Dendritic cell treated with granulocyte-macrophage colony-stimulating factor and Interleukin-4, amounts not matched to agents 40 ng/mL and 50 ng/mL, for 4 days (primary cell): ENCODE data around the gene NDUFB1.
A peak's percentile ranks its signal among the peaks of the same experiment; 100 is the strongest.

Source experiments
- H3K27ac Mint-ChIP-seq: one replicate; pipeline ENCODE4 v1.8.0; 2022; ENCODE audit warnings: mild to moderate bottlenecking, mixed read lengths
- H3K27me3 Mint-ChIP-seq: one replicate; pipeline ENCODE4 v1.8.0; 2022; ENCODE audit warnings: mild to moderate bottlenecking, mixed read lengths
- H3K36me3 Mint-ChIP-seq: one replicate; pipeline ENCODE4 v1.8.0; 2022; ENCODE audit warnings: low read depth, mixed read lengths
- H3K4me1 Mint-ChIP-seq: one replicate; pipeline ENCODE4 v1.8.0; 2022; ENCODE audit warnings: low read depth, mixed read lengths
- H3K4me3 Mint-ChIP-seq: one replicate; pipeline ENCODE4 v1.8.0; 2022; ENCODE audit warnings: mild to moderate bottlenecking, moderate library complexity, mixed read lengths
- H3K9me3 Mint-ChIP-seq: one replicate; pipeline ENCODE4 v1.8.0; 2022; ENCODE audit warnings: mixed read lengths
- intact Hi-C: fragments of 100-400 bp; cut with micrococcal nuclease; formaldehyde crosslinking; loops from one replicate; pipeline ENCODE4 v1.15.0; 2022

Gene NDUFB1

DNA sequence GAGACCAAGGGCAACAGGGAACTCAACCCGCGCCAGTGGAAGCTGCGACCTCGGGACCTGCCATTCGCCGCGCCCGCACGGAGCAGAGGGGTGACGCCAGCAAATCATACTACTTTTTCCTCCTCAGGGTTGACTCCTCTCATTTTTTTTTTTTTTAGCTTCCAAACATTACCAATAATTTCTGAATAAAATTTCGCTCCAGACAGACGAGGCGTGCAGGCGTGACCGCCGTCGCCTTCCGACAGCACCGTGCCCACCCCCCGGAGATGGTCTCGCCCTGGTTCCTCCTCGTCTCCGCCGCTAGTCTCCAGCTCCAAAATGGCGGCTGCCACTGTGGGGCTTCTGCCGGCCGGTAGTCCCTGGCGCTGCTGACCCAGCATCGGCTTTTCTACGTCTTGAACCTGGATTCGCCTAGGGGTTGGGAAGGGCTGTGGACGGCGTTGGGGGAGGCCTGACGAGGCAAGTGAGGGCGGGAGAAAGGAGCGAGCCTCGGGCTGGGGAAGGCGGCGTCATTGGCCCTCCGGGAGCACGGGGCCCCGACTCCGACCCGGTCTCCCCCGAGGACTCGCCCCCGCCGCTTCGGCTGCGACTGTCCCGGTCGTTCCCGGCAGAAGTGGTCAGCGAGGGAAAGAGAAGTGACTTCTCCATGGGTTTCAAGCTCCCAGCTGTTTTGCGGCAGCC, at the start of gene NDUFB1, which contains the start of gene CPSF2:
Gene NDUFB1 (minus strand): TSS at position 37 of the 681 bp plus-strand sequence. CDS start 4,069 bp downstream, outside the sequence.
Gene CPSF2 (plus strand): TSS at position 300 of the 681 bp plus-strand sequence. CDS start 9,016 bp downstream, outside the sequence.
- Mint-ChIP-seq H3K4me3 (peak within 1 kb of the TSS; percentile 97), H3K36me3 (peaks cover 76% of the 10 kb centered on the region), H3K4me1 (peaks cover 38% of the 10 kb centered on the region), H3K27me3 (no peaks in the 10 kb centered on the region), H3K9me3 (no peaks in the 10 kb centered on the region), H3K27ac (peak within 1 kb of the TSS; percentile 98)
- intact Hi-C loops = loop anchor here (1.0 kb wide), 1 partner anchor 16 kb away; the partner anchor contains the start of gene ATXN3

DNA sequence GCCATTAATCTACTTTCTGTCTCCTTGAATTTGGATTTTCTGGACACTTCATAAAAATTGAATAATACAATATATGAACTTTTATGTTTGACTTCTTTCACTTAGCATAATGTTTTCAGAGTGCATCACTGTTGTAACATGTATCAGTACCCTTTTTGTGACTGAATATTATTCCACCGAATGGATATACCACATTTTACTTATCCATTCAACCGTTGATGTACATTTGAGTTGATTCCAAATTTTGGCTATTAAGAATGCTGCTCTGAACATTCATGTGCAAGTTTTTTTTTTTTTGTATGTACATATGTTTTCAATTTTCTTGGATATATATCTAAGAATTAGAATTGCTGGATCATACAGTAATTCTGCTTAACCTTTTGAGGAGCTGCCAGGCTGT, 43.5 kb upstream of the NDUFB1 start:
- no peak overlapping the region for H3K27ac Mint-ChIP-seq
- H3K4me1 Mint-ChIP-seq = peaks cover 4% of the 10 kb centered on the region
- H3K9me3 Mint-ChIP-seq = peaks cover 10% of the 10 kb centered on the region
- H3K36me3 Mint-ChIP-seq = peaks cover 66% of the 10 kb centered on the region
- intact Hi-C loops = loop anchor here (10.0 kb wide), 1 partner anchor 290 kb away; no protein-coding TSS in a partner anchor
- H3K27me3 Mint-ChIP-seq = no peaks in the 10 kb centered on the region
- H3K4me3 Mint-ChIP-seq = no peak overlapping the region

- Mint-ChIP-seq H3K27ac (no peak overlapping the region), H3K4me3 (no peak overlapping the region), H3K36me3 (peaks cover 83% of the 10 kb centered on the region), H3K27me3 (no peaks in the 10 kb centered on the region), H3K4me1 (peaks cover 4% of the 10 kb centered on the region), H3K9me3 (peaks cover 10% of the 10 kb centered on the region)
- intact Hi-C loops = loop anchor here (10.0 kb wide), 1 partner anchor 293 kb away; no protein-coding TSS in a partner anchor
These were observed 40.0 kb upstream of the NDUFB1 start for GRCh38 chr14:92161521-92161920.

DNA sequence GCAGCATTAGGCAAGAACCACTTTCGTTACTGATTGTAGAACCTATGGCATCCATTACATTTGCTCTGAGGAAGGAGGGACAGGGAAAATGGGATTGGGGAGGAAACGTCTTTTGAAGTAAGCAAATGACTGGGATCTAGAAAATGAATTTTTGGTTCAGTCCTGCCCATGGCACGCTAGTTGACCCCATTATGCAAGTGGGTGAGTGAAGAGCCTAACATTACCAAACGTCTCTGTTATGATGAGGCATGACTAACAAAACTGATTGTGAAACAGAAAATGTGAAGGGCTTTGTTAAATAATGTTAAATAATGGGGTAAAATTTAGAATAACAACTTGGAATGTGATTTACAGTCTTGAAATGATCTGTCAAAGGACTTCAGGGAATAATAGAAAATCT, 39.1 kb upstream of the NDUFB1 start:
- intact Hi-C loops = loop anchor here (10.0 kb wide), 1 partner anchor 294 kb away; no protein-coding TSS in a partner anchor
- peaks cover 4% of the 10 kb centered on the region for H3K4me1 Mint-ChIP-seq
- H3K27ac Mint-ChIP-seq = no peak overlapping the region
- H3K36me3 Mint-ChIP-seq = peaks cover 91% of the 10 kb centered on the region
- no peak overlapping the region for H3K4me3 Mint-ChIP-seq
- H3K9me3 Mint-ChIP-seq = peaks cover 10% of the 10 kb centered on the region
- H3K27me3 Mint-ChIP-seq = no peaks in the 10 kb centered on the region

- no peaks in the 10 kb centered on the region for H3K27me3 Mint-ChIP-seq
- H3K36me3 Mint-ChIP-seq = peaks cover 89% of the 10 kb centered on the region
- no peaks in the 10 kb centered on the region for H3K4me1 Mint-ChIP-seq
- no peaks in the 10 kb centered on the region for H3K9me3 Mint-ChIP-seq
- no peak overlapping the region for H3K4me3 Mint-ChIP-seq
- no peak overlapping the region for H3K27ac Mint-ChIP-seq
- intact Hi-C loops = no loop called here
These were observed 32.9 kb upstream of the NDUFB1 start for GRCh38 chr14:92154283-92154942.

DNA sequence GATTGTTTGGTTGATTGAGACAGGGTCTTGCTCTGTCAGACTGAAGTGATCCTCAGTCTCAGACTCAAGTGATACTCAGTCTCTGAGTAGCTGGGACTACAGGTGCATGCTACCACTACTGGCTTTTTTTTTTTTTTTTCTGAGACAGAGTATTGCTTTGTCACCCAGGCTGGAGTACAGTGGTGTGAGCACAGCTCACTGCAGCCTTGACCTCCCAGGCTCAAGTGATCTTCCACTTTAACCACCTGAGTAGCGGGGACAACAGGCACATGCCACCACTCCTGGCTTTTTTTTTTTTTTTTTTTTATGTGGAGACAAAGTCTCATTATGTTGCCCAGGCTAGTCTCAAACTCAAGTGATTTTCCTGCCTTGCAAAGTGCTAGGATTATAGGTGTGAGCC, 32.1 kb upstream of the NDUFB1 start:
- no peak overlapping the region for H3K27ac Mint-ChIP-seq
- no peaks in the 10 kb centered on the region for H3K9me3 Mint-ChIP-seq
- no peaks in the 10 kb centered on the region for H3K4me1 Mint-ChIP-seq
- H3K36me3 Mint-ChIP-seq = peaks cover 88% of the 10 kb centered on the region
- no peaks in the 10 kb centered on the region for H3K27me3 Mint-ChIP-seq
- H3K4me3 Mint-ChIP-seq = no peak overlapping the region
- intact Hi-C loops = no loop called here

DNA sequence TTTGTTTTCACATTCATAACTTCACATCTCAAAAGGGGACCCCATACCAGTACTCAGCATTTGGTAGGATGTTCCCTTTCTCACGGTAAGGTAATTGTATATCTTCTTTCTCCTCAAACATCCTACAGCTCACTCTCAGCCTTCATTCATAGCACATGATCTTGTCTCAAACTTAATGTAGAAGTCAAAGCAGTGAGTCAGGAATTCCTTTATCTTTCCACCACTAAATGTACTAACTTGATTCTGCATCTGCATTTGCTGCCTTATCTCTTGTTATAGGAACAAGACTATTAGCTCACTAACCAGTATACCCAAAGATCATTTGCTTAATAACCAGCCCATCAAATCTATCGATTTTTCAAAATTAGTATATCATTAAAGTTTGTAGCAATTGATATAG, 23.2 kb upstream of the NDUFB1 start:
- Mint-ChIP-seq H3K27ac (no peak overlapping the region), H3K4me3 (no peak overlapping the region), H3K36me3 (peaks cover 93% of the 10 kb centered on the region), H3K27me3 (no peaks in the 10 kb centered on the region), H3K9me3 (no peaks in the 10 kb centered on the region), H3K4me1 (no peaks in the 10 kb centered on the region)
- intact Hi-C loops = no loop called here

DNA sequence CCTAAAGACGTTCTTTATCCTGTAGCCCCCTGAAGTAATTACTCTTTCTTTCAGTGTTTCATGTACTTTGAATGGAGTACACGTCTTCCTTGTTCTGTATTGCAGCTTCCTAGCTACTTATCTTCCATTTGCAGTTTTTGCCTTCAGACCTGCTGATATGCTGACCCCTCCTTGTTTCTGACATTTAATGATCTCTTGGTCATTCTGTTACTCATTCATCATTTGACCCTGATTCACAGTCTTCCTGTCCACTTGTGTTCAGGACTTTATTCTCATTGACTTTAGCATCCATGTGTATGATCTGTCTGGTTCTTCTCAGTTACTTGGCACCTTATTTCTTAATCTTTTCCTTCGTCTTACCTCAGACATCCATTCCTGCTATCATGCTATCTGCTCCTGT, 22.5 kb upstream of the NDUFB1 start:
- Mint-ChIP-seq H3K4me3 (no peak overlapping the region), H3K4me1 (no peaks in the 10 kb centered on the region), H3K27ac (no peak overlapping the region), H3K27me3 (no peaks in the 10 kb centered on the region), H3K36me3 (peaks cover 93% of the 10 kb centered on the region), H3K9me3 (no peaks in the 10 kb centered on the region)
- intact Hi-C loops = no loop called here

DNA sequence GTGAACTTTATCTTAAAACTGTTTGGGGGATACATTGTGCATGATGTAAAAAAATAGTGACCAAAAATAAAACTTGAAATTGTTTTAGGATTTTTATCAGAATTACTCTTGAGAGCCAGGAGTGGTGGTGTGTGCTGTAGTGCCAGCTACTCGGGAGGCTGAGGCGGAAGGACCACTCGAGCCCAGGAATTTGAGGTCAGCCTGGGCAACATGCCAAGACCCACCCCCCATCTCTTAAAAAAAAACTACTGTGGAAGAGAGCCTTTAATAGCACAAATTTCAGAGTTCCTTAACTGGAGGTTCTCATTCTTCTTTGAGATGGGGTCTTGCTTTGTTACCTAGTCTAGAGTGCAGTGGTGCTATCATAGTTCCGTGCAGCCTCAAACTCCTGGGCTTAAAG, 21.8 kb upstream of the NDUFB1 start:
- Mint-ChIP-seq H3K9me3 (no peaks in the 10 kb centered on the region), H3K4me3 (no peak overlapping the region), H3K36me3 (peaks cover 95% of the 10 kb centered on the region), H3K4me1 (no peaks in the 10 kb centered on the region), H3K27me3 (no peaks in the 10 kb centered on the region), H3K27ac (no peak overlapping the region)
- intact Hi-C loops = no loop called here

DNA sequence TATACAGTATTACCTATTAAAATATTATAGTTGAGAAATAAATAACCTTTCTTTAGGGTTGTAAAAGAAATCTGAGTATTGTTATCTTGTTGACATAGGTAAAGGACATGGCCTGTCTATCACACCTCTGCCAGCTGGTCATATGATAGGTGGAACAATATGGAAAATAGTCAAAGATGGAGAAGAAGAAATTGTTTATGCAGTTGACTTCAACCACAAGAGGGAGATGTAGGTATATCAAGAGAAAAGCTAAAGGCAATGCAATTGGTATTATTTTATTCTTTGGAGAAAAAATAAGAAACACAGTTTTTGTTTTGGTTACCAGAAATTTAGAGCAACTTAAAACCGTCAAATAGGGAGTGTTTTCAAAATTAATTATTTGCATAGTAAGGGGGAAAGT, 13.8 kb upstream of the NDUFB1 start:
- H3K4me1 Mint-ChIP-seq = peaks cover under 1% of the 10 kb centered on the region
- H3K27me3 Mint-ChIP-seq = no peaks in the 10 kb centered on the region
- peaks cover 84% of the 10 kb centered on the region for H3K36me3 Mint-ChIP-seq
- H3K9me3 Mint-ChIP-seq = no peaks in the 10 kb centered on the region
- intact Hi-C loops = loop anchor here (2.0 to 10.0 kb wide), 2 partner anchors 220 to 322 kb away; no protein-coding TSS in a partner anchor
- no peak overlapping the region for H3K4me3 Mint-ChIP-seq
- H3K27ac Mint-ChIP-seq = no peak overlapping the region

GRCh38 chr14:92134456-92134855, 12.9 kb upstream of the NDUFB1 start:
- Mint-ChIP-seq H3K27me3 (no peaks in the 10 kb centered on the region), H3K9me3 (no peaks in the 10 kb centered on the region), H3K4me3 (no peak overlapping the region), H3K36me3 (peaks cover 83% of the 10 kb centered on the region), H3K27ac (no peak overlapping the region), H3K4me1 (peaks cover 5% of the 10 kb centered on the region)
- intact Hi-C loops = loop anchor here (2.0 to 10.0 kb wide), 2 partner anchors 220 to 322 kb away; no protein-coding TSS in a partner anchor

- peaks cover 77% of the 10 kb centered on the region for H3K36me3 Mint-ChIP-seq
- peak overlapping the region; percentile 97 for H3K4me3 Mint-ChIP-seq
- peak overlapping the region; percentile 98 for H3K27ac Mint-ChIP-seq
- intact Hi-C loops = no loop called here
- H3K4me1 Mint-ChIP-seq = peaks cover 40% of the 10 kb centered on the region
- no peaks in the 10 kb centered on the region for H3K27me3 Mint-ChIP-seq
- no peaks in the 10 kb centered on the region for H3K9me3 Mint-ChIP-seq
These were observed 1.3 kb upstream of the NDUFB1 start for GRCh38 chr14:92122761-92123160.

DNA sequence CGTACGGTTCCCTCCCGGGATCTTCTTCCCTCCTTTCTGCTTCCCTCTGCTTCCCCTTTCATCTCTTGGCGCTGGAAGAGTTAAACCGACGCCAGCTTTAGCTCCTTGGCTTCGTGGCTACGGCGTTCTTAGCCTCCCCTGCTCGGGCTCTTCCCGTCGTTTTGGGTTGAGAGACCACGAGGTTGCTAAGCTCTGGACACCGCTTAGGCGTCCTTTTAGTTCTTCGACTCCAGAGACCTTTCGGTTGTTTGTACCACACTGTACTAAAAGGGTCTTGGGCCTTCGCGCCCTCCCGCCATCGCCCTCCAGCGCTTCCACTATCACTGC, 808 bp upstream of the NDUFB1 start:
- Mint-ChIP-seq H3K36me3 (peaks cover 77% of the 10 kb centered on the region), H3K9me3 (no peaks in the 10 kb centered on the region), H3K27ac (peak overlapping the region; percentile 98), H3K4me1 (peaks cover 40% of the 10 kb centered on the region), H3K27me3 (no peaks in the 10 kb centered on the region), H3K4me3 (peak overlapping the region; percentile 97)
- intact Hi-C loops = no loop called here

GRCh38 chr14:92121207-92121669, 268 bp downstream of the NDUFB1 start:
- Mint-ChIP-seq H3K4me3 (peak overlapping the region; percentile 97), H3K27ac (peak overlapping the region; percentile 98), H3K4me1 (peaks cover 42% of the 10 kb centered on the region), H3K27me3 (no peaks in the 10 kb centered on the region), H3K9me3 (no peaks in the 10 kb centered on the region), H3K36me3 (peaks cover 76% of the 10 kb centered on the region)
- intact Hi-C loops = loop anchor here (1.0 kb wide), 1 partner anchor 15 kb away; the partner anchor contains the start of gene ATXN3
